ENCODE measurements around the gene TMEM117. TPM values are rescaled to one million over a fixed set of nuclear protein-coding genes. Genes with fewer than 3 reads are reported as not detected.
"Not testable (repeated sequence)": the region's sequence is repeated elsewhere in the genome, so short reads cannot be mapped to it uniquely, and the experiment has no call there.

The TMEM117 gene
- total RNA-seq, 2 experiments from 2014 or later, result 1.4 TPM

- intact Hi-C loops (cut with DNase I, micrococcal nuclease), result no loop called here
- Mint-ChIP-seq H3K36me3 (ENCODE audit: low read depth) (no peaks in the 10 kb centered on the region), H3K27me3 (no peaks in the 10 kb centered on the region), H3K27ac (no peak overlapping the region), H3K4me3 (no peak overlapping the region), H3K9me3 (ENCODE audit: low read depth) (no peaks in the 10 kb centered on the region), H3K4me1 (no peaks in the 10 kb centered on the region)
- CTCF ChIA-PET, result no interaction called here
- POLR2A ChIA-PET, result no interaction called here
- DNase-seq (no peak), ATAC-seq (no peak)
Observed at GRCh38 chr12:44162961-44163360, 327.1 kb downstream of the TMEM117 start.

DNA sequence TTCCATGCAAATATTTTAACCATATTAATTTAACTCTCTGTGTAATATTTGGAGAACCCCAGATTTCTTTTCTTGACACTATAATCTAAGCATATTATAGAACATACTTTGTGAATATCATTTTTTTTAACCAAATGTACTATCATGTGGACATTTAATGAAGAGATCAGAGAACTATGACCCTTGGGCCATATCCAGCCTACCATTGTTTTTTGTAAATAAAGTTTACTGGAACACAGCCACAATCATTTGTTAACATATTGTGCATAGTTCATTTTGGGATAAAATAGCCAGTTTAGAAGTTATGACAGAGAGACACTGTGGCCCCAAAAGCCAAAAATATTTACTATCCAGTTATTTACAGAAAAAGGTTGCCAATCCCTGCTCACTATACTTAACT is 338.2 kb downstream of the TMEM117 start:
- H3K4me3 Mint-ChIP-seq, result no peak overlapping the region
- H3K4me1 Mint-ChIP-seq, result no peaks in the 10 kb centered on the region
- no peaks in the 10 kb centered on the region for H3K27me3 Mint-ChIP-seq
- H3K9me3 Mint-ChIP-seq (ENCODE audit: low read depth), result no peaks in the 10 kb centered on the region
- DNase-seq, result no peak
- intact Hi-C loops (cut with DNase I, micrococcal nuclease), result no loop called here
- POLR2A ChIA-PET, result no interaction called here
- H3K36me3 Mint-ChIP-seq (ENCODE audit: low read depth), result no peaks in the 10 kb centered on the region
- no peak overlapping the region for H3K27ac Mint-ChIP-seq
- no peak for ATAC-seq
- CTCF ChIA-PET, result no interaction called here

GRCh38 chr12:44184499-44185206 is 348.8 kb downstream of the TMEM117 start:
- Mint-ChIP-seq H3K36me3 (ENCODE audit: low read depth) (no peaks in the 10 kb centered on the region), H3K27me3 (no peaks in the 10 kb centered on the region), H3K4me1 (no peaks in the 10 kb centered on the region), H3K9me3 (ENCODE audit: low read depth) (no peaks in the 10 kb centered on the region), H3K4me3 (no peak overlapping the region), H3K27ac (no peak overlapping the region)
- DNase-seq, result no peak
- ATAC-seq, result peak; percentile 23
- intact Hi-C loops (cut with DNase I, micrococcal nuclease), result no loop called here
- ChIA-PET CTCF (interaction anchor here (0.8 kb wide), 1 partner anchor 96 kb away, joined by 3 read pairs; no protein-coding TSS in a partner anchor), POLR2A (no interaction called here)

- DNase-seq, result no peak
- Mint-ChIP-seq H3K36me3 (ENCODE audit: low read depth) (peaks cover 2% of the 10 kb centered on the region), H3K4me3 (no peak overlapping the region), H3K27me3 (no peaks in the 10 kb centered on the region), H3K9me3 (ENCODE audit: low read depth) (no peaks in the 10 kb centered on the region), H3K4me1 (no peaks in the 10 kb centered on the region), H3K27ac (no peak overlapping the region)
- intact Hi-C loops (cut with DNase I, micrococcal nuclease), result no loop called here
- peak; percentile 63 for ATAC-seq
- POLR2A ChIA-PET, result no interaction called here
- CTCF ChIA-PET, result no interaction called here
Observed at GRCh38 chr12:44193281-44193680, 357.4 kb downstream of the TMEM117 start.

DNA sequence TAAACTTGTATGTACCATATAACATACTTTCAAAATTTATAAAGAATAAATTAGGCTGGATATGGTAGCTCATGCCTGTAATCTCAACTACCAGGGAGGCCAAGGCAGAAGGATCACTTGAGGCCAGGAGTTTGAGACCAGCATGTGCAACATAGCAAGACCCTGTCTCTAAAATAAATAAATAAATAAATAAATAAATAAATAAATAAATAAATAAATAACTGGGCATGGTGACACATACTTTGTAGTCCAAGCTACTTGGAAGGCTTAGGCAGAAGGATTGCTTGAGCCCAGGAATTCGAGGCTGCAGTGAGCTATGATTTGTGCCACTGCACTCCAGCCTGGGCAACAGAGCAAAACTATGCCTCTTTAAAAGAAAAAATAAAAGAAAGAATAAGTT is 359.8 kb downstream of the TMEM117 start:
- intact Hi-C loops (cut with DNase I, micrococcal nuclease); POLR2A ChIA-PET; ATAC-seq; H3K4me3 Mint-ChIP-seq; DNase-seq; CTCF ChIA-PET; H3K27ac Mint-ChIP-seq; H3K4me1 Mint-ChIP-seq; H3K27me3 Mint-ChIP-seq; H3K9me3 Mint-ChIP-seq (ENCODE audit: low read depth); H3K36me3 Mint-ChIP-seq (ENCODE audit: low read depth): not testable (repeated sequence)

DNA sequence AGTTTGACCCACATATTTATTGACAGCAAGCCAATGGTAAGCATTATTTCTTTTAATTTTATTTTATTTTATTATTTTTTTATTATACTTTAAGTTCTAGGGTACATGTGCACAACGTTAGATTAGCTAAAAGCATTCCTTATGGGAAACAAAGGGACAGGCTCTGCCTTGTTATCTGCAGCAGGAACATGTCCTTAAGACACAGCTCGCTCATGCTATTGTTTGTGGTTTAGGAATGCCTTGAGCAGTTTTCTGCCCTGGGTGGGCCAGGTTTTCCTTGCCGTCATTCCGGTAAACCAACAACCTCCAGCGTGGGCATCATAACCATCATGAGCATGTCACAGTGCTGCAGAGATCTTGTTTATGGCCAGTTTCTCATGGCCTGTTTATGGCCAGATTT is 370.2 kb downstream of the TMEM117 start:
- Mint-ChIP-seq H3K27ac (no peak overlapping the region), H3K4me1 (no peaks in the 10 kb centered on the region), H3K27me3 (no peaks in the 10 kb centered on the region), H3K4me3 (no peak overlapping the region), H3K9me3 (ENCODE audit: low read depth) (peaks cover 7% of the 10 kb centered on the region), H3K36me3 (ENCODE audit: low read depth) (no peaks in the 10 kb centered on the region)
- ATAC-seq (no peak), DNase-seq (no peak)
- ChIA-PET CTCF (no interaction called here), POLR2A (no interaction called here)
- intact Hi-C loops (cut with DNase I, micrococcal nuclease), result no loop called here

- no peak overlapping the region for H3K27ac Mint-ChIP-seq
- DNase-seq, result no peak
- intact Hi-C loops (cut with DNase I, micrococcal nuclease), result no loop called here
- peaks cover 7% of the 10 kb centered on the region for H3K36me3 Mint-ChIP-seq (ENCODE audit: low read depth)
- no peaks in the 10 kb centered on the region for H3K4me1 Mint-ChIP-seq
- peaks cover 4% of the 10 kb centered on the region for H3K9me3 Mint-ChIP-seq (ENCODE audit: low read depth)
- POLR2A ChIA-PET, result no interaction called here
- no peak overlapping the region for H3K4me3 Mint-ChIP-seq
- no peaks in the 10 kb centered on the region for H3K27me3 Mint-ChIP-seq
- CTCF ChIA-PET, result no interaction called here
- no peak for ATAC-seq
Observed at GRCh38 chr12:44217146-44217883, 381.4 kb downstream of the TMEM117 start.

DNA sequence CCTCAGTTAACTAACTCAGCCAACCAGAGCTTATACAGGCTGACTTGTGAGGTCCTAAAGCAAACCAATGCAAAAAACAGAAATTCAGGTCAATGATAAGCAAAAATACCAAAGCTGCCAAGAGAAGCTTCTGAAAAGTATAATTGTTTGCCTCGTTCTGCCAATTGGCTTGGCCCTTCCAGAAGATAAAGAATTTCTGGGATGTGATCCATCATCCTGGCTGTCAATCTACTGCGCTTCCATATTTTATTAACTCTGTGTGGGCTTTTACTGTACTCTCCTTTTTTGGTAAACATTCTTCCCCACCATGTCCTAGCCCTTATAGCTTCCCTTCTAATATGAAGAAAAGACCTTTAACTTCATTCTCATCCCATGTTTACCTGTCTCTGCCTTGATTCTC is 387.9 kb downstream of the TMEM117 start:
- Mint-ChIP-seq H3K36me3 (ENCODE audit: low read depth) (no peaks in the 10 kb centered on the region), H3K27me3 (no peaks in the 10 kb centered on the region), H3K27ac (no peak overlapping the region), H3K4me3 (no peak overlapping the region), H3K9me3 (ENCODE audit: low read depth) (no peaks in the 10 kb centered on the region), H3K4me1 (no peaks in the 10 kb centered on the region)
- ChIA-PET POLR2A (no interaction called here), CTCF (no interaction called here)
- no peak for ATAC-seq
- DNase-seq, result no peak
- intact Hi-C loops (cut with DNase I, micrococcal nuclease), result no loop called here

GRCh38 chr12:44224399-44225148 is 388.7 kb downstream of the TMEM117 start:
- no peak overlapping the region for H3K4me3 Mint-ChIP-seq
- ATAC-seq, result no peak
- no peak for DNase-seq
- H3K27me3 Mint-ChIP-seq, result no peaks in the 10 kb centered on the region
- H3K36me3 Mint-ChIP-seq (ENCODE audit: low read depth), result no peaks in the 10 kb centered on the region
- no peaks in the 10 kb centered on the region for H3K9me3 Mint-ChIP-seq (ENCODE audit: low read depth)
- CTCF ChIA-PET, result no interaction called here
- no peaks in the 10 kb centered on the region for H3K4me1 Mint-ChIP-seq
- H3K27ac Mint-ChIP-seq, result no peak overlapping the region
- intact Hi-C loops (cut with DNase I, micrococcal nuclease), result no loop called here
- POLR2A ChIA-PET, result no interaction called here

GRCh38 chr12:44225149-44225510 is 389.2 kb downstream of the TMEM117 start:
- Mint-ChIP-seq H3K4me1 (no peaks in the 10 kb centered on the region), H3K4me3 (no peak overlapping the region), H3K36me3 (ENCODE audit: low read depth) (no peaks in the 10 kb centered on the region), H3K9me3 (ENCODE audit: low read depth) (no peaks in the 10 kb centered on the region), H3K27ac (no peak overlapping the region), H3K27me3 (no peaks in the 10 kb centered on the region)
- ChIA-PET POLR2A (no interaction called here), CTCF (no interaction called here)
- ATAC-seq (no peak), DNase-seq (no peak)
- intact Hi-C loops (cut with DNase I, micrococcal nuclease), result no loop called here

GRCh38 chr12:44227616-44228015 is 391.7 kb downstream of the TMEM117 start:
- intact Hi-C loops (cut with DNase I, micrococcal nuclease), result no loop called here
- Mint-ChIP-seq H3K36me3 (ENCODE audit: low read depth) (no peaks in the 10 kb centered on the region), H3K4me1 (no peaks in the 10 kb centered on the region), H3K9me3 (ENCODE audit: low read depth) (no peaks in the 10 kb centered on the region), H3K27me3 (no peaks in the 10 kb centered on the region), H3K27ac (no peak overlapping the region), H3K4me3 (no peak overlapping the region)
- ChIA-PET CTCF (no interaction called here), POLR2A (no interaction called here)
- DNase-seq (no peak), ATAC-seq (no peak)

GRCh38 chr12:44229846-44230245 is 394.0 kb downstream of the TMEM117 start:
- Mint-ChIP-seq H3K36me3 (ENCODE audit: low read depth) (no peaks in the 10 kb centered on the region), H3K4me3 (no peak overlapping the region), H3K4me1 (no peaks in the 10 kb centered on the region), H3K27me3 (no peaks in the 10 kb centered on the region), H3K27ac (no peak overlapping the region), H3K9me3 (ENCODE audit: low read depth) (no peaks in the 10 kb centered on the region)
- DNase-seq (no peak), ATAC-seq (no peak)
- POLR2A ChIA-PET, result no interaction called here
- intact Hi-C loops (cut with DNase I, micrococcal nuclease), result no loop called here
- CTCF ChIA-PET, result interaction anchor here (1.0 kb wide), 1 partner anchor 11 kb away, joined by 3 read pairs; no protein-coding TSS in a partner anchor

Data from activated CD4-positive, alpha-beta T cell treated with anti-CD3 and anti-CD28 coated beads for 36 hours (primary cell).